ENCODE measurements around the gene APBB2. TPM values are rescaled to one million over a fixed set of nuclear protein-coding genes. Genes with fewer than 3 reads are reported as not detected.

Gene APBB2
- total RNA-seq, 2 donors from 2014 or later: 134 to 137 TPM

DNA sequence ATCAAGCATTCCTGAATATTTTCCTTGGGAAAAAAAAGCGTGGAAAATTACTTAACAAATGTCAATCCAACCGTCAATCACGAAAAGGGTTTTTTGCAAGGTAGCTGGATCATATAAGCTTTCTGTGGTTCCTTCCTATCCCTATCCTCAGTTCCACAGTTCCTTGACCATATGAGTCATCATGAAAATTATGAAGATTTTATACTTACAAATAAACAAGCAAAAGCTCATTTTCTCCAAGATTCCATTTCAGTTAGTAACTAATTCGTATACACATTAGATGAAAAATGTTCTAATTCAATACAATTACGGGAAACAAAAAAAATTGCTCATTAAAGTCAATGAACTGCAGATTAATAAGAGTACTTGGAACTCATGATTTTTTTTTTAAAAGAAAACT lies 235.8 kb downstream of the APBB2 start:
- no peak overlapping the region for H3K4me3 ChIP-seq
- TF ChIP-seq CTCF (IDR thresholded peaks at IDR 0.05): no peak
- H3K4me1 ChIP-seq (ENCODE audit: control insufficient read depth in 1 of 2, low read depth in 2 of 2): no peaks in the 10 kb centered on the region
- no peaks in the 10 kb centered on the region for H3K9me3 ChIP-seq
- DNase-seq (ENCODE audit: low spot score): no peak
- no peaks in the 10 kb centered on the region for H3K27me3 ChIP-seq (replicated peaks; ENCODE audit: insufficient read depth)
- H3K27ac ChIP-seq: no peak overlapping the region
- no peaks in the 10 kb centered on the region for H3K36me3 ChIP-seq
- ATAC-seq (ENCODE audit: insufficient number of reproducible peaks, low FRiP score, low read depth): no peak

- DNase-seq (ENCODE audit: low spot score): no peak
- TF ChIP-seq CTCF (IDR thresholded peaks at IDR 0.05): peak; percentile 65
Measured at GRCh38 chr4:40976343-40976742, 238.0 kb downstream of the APBB2 start.

DNA sequence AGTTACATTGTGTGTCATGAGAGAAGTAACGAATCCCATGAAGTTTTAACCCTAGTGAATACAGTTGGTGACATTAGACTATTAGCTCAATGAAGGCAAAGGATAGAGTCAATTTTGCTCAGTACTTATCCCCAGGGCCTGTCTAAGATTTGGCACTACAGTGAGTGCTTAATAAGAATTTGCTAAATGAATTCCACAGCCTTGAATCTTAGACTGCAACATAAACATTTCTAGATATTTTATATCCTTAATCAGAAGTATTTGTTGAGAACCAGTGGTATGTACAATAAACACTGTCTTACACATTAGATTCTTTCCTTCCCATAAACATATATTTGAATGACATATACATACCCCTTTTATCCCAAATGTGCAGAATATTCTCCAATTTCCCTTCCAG lies 241.6 kb downstream of the APBB2 start:
- no peaks in the 10 kb centered on the region for H3K9me3 ChIP-seq
- no peak for TF ChIP-seq CTCF (IDR thresholded peaks at IDR 0.05)
- no peak overlapping the region for H3K27ac ChIP-seq
- H3K4me3 ChIP-seq: no peak overlapping the region
- ATAC-seq (ENCODE audit: insufficient number of reproducible peaks, low FRiP score, low read depth) (no peak), DNase-seq (ENCODE audit: low spot score) (no peak)
- H3K36me3 ChIP-seq: no peaks in the 10 kb centered on the region
- H3K27me3 ChIP-seq (replicated peaks; ENCODE audit: insufficient read depth): no peaks in the 10 kb centered on the region
- peaks cover 5 to 9% of the 10 kb centered on the region in 2 donors for H3K4me1 ChIP-seq (ENCODE audit: control insufficient read depth in 1 of 2, low read depth in 2 of 2)

More at GRCh38 chr4:40976343-40976742, 238.0 kb downstream of the APBB2 start:
- Histone ChIP-seq H3K36me3 (no peaks in the 10 kb centered on the region), H3K27me3 (replicated peaks; ENCODE audit: insufficient read depth) (no peaks in the 10 kb centered on the region), H3K9me3 (no peaks in the 10 kb centered on the region), H3K4me3 (no peak overlapping the region), H3K27ac (no peak overlapping the region), H3K4me1 (ENCODE audit: control insufficient read depth in 1 of 2, low read depth in 2 of 2) (no peaks in the 10 kb centered on the region)
- no peak for ATAC-seq (ENCODE audit: insufficient number of reproducible peaks, low FRiP score, low read depth)

GRCh38 chr4:40971338-40971737 lies 243.0 kb downstream of the APBB2 start:
- H3K9me3 ChIP-seq: no peaks in the 10 kb centered on the region
- DNase-seq (ENCODE audit: low spot score): no peak
- no peak for ATAC-seq (ENCODE audit: insufficient number of reproducible peaks, low FRiP score, low read depth)
- no peak overlapping the region for H3K27ac ChIP-seq
- H3K27me3 ChIP-seq (replicated peaks; ENCODE audit: insufficient read depth): no peaks in the 10 kb centered on the region
- TF ChIP-seq CTCF (IDR thresholded peaks at IDR 0.05): no peak
- H3K36me3 ChIP-seq: no peaks in the 10 kb centered on the region
- peaks cover 10 to 19% of the 10 kb centered on the region in 2 donors for H3K4me1 ChIP-seq (ENCODE audit: control insufficient read depth in 1 of 2, low read depth in 2 of 2)
- H3K4me3 ChIP-seq: no peak overlapping the region

DNA sequence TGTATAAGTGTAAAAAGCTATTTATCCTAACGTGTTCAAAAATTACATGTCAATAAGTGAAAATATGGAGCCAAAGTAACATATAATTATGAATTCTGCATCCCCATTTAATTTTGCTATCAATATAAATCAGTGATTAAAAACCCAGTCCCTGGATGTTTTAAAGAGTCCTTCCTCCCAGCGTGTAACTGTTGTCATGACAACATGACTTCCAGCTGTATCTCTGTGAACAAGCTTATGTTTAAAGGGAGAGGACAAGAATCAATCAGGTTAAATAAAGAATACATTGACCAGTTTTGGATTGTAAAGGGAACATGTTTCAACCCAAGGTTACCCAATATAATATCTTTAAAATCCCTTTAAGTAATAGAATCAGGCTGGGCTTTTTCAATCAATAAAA lies 244.8 kb downstream of the APBB2 start:
- ATAC-seq (ENCODE audit: insufficient number of reproducible peaks, low FRiP score, low read depth) (no peak), DNase-seq (ENCODE audit: low spot score) (no peak)
- Histone ChIP-seq H3K27me3 (replicated peaks; ENCODE audit: insufficient read depth) (no peaks in the 10 kb centered on the region), H3K9me3 (no peaks in the 10 kb centered on the region), H3K36me3 (no peaks in the 10 kb centered on the region), H3K27ac (no peak overlapping the region), H3K4me1 (ENCODE audit: control insufficient read depth in 1 of 2, low read depth in 2 of 2) (peaks cover 10 to 20% of the 10 kb centered on the region in 2 donors), H3K4me3 (no peak overlapping the region)
- TF ChIP-seq CTCF (IDR thresholded peaks at IDR 0.05): no peak
